ENCODE measurements around the gene CEP85.

- no peak for TF ChIP-seq POLR2AphosphoS5 (IDR thresholded peaks at IDR 0.05; ENCODE audit: low read depth, low read length)
- no peak for TF ChIP-seq CTCF (IDR thresholded peaks at IDR 0.05)
- TF ChIP-seq SIN3A (IDR thresholded peaks at IDR 0.05; ENCODE audit: borderline replicate concordance, insufficient read depth, low read depth, low read length): no peak
Observed at GRCh38 chr1:26218906-26219494, 15.0 kb upstream of the CEP85 start.

Measured in Panc1 (cell line).